HG03354 (cell line): Measurements from ENCODE around the gene NCCRP1.
"Not testable (repeated sequence)": the region's sequence is repeated elsewhere in the genome, so short reads cannot be mapped to it uniquely, and the experiment has no call there.

Experiments used
- ATAC-seq: cut with Tn5 transposase; IDR thresholded peaks from one replicate; pipeline ENCODE4 v1.9.1; 2021; ENCODE audit warnings: mild to moderate bottlenecking; ENCODE audit not compliant: unreplicated experiment, poor library complexity, severe bottlenecking

Gene NCCRP1

GRCh38 chr19:39203372-39204341 lies 6.9 kb downstream of the NCCRP1 start, which contains the start of gene SYCN:
Gene SYCN (minus strand): TSS chr19:39204263. CDS start chr19:39204254, 9 bp downstream.
- no peak for ATAC-seq

GRCh38 chr19:39205449-39205764 lies 8.6 kb downstream of the NCCRP1 start:
- no peak for ATAC-seq

GRCh38 chr19:39206122-39206521 lies 9.4 kb downstream of the NCCRP1 start:
- no peak for ATAC-seq

- no peak for ATAC-seq
These were observed 10.6 kb downstream of the NCCRP1 start for GRCh38 chr19:39207293-39207836.

DNA sequence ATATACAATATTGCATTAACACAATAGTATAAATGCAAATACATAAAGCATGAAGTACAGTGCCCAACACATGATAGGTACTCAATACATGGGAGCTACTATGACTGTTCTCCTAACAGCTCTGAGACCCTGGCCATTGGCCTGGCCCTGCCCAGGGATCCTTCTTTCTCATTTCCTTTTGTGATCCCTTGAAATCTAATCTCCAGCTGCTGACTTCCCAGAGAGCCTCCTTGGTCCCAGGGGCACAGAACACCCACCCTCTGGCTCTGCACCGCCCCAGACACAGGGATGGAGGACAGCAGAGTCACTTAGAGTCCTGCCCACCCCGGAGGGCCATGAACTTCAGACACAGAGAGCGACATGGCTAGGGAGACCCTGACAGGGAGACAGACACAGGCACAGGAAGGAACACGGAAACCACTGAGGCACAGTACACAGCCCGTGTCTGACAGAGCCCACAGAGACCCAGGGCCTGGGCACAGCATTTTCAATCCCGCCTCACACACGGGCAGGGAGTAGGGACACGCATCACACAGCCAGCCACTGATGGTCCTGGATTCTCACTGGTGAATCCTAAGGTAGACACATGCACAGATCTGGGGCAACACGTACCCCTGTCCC lies 11.5 kb downstream of the NCCRP1 start:
- ATAC-seq, result no peak

GRCh38 chr19:39209196-39209595 lies 12.4 kb downstream of the NCCRP1 start:
- ATAC-seq, result no peak

- ATAC-seq, result no peak
These were observed 15.1 kb downstream of the NCCRP1 start for GRCh38 chr19:39211731-39212374.

- ATAC-seq, result no peak
These were observed 15.6 kb downstream of the NCCRP1 start for GRCh38 chr19:39212375-39212742.

- ATAC-seq, result not testable (repeated sequence)
These were observed 18.6 kb downstream of the NCCRP1 start for GRCh38 chr19:39215323-39215722.

DNA sequence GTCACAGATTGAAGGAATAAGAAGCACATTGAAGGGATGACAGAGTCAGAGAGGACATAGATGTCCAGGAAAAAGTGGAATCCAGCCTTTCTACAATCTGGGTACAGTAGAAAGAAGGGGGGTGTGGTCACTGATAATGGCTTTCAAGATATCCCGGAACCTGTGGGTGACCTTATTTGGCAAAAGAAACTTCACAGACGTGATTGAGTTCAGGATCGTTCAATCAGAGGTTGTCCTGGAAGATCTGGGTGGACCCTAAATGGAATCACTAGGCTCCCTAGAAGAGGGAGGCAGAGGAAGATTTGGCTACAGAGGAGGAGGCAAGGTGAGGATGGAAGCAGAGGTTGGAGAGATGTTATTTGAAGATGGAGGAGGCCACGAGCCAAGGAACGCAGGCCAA lies 20.3 kb downstream of the NCCRP1 start:
- no peak for ATAC-seq

- no peak for ATAC-seq
These were observed 21.7 kb downstream of the NCCRP1 start for GRCh38 chr19:39218230-39219007.

DNA sequence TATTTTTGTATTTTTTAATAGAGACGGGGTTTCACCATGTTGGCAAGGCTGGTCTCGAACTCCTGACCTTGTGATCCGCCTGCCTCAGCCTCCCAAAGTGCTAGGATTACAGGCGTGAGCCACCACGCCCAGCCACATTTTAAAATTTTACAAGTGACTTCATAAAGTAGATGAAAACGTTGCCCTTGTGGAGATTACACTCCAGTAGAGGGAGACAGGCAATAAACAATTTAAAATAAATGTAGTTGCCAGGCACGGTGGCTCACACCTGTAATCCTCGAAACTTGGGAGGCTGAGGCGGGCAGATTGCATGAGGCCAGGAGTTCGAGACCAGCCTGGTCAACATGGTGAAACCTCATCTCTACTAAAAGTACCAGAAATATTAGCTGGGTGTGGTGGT lies 22.3 kb downstream of the NCCRP1 start:
- not testable (repeated sequence) for ATAC-seq

DNA sequence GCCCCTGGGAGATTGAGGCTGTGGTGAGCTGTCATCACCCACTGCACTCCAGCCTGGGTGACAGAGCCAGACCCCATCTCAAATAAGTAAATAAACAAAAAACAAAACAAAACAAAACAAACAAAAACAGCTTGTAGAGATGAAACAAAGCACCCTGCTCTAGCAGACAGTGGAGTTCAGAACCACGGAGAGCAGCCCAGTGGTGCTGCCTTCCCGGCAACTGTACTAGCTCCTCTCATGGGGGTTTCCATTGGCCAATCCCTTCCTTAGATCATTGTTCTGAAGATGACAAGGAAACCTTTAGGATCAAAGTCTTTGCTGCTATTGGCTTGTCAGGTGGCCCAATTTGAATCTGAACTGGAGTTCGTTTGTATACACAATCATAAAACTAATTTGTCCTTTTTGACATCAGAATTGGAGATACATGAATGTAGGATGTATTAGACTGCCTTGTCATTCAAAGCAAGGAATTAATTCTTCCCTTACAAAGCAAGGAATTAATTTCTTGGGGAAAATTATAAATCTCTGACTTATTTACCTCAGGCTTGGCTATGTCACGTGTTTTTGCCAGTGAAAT lies 27.0 kb downstream of the NCCRP1 start:
- ATAC-seq, result no peak

DNA sequence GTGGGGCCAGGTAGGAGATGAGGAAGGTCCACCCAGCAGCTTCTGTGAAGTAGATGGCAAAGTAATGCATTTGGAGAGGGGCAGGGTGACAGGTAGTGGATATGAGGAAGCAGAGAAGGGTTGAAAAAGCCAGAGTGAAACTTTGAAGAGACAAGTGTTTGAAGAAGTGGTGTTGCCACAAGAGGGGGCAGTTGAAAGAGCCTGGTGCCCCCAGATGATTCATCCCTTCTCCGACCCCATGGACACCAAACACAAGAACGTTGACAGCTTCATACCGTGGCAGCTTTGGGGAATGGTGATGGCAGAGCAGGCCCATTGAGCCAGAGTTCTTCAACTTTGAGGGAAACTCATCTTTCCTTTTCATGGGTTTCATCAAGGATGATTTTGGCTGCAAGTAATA lies 28.1 kb downstream of the NCCRP1 start:
- no peak for ATAC-seq

GRCh38 chr19:39230096-39230764 lies 33.5 kb downstream of the NCCRP1 start:
- ATAC-seq, result no peak

- no peak for ATAC-seq
These were observed 35.9 kb downstream of the NCCRP1 start for GRCh38 chr19:39232708-39233107.

DNA sequence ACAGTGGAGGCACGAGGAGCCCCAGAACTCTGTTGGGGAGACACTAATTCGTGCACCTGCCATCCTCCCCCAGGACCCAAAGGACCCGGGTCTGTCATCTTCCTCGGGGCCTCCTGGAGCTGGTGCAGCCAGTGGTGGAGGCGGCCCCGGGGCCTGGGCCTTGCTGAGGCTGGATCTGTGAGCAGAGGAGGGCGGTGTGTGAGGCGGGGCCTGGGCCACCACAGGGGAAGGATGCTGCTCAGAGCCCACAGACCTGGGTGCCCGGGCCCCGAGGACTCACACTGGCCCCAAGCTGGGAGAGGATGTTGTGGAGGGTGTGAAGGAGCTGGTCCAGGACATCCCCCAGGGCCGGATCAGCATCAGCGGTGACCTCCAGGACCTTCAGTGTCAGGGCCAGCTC lies 39.8 kb downstream of the NCCRP1 start:
- ATAC-seq, result no peak

- ATAC-seq, result peak; percentile 57
These were observed 40.7 kb downstream of the NCCRP1 start for GRCh38 chr19:39237200-39238184.
